AG10803 (cell line): ENCODE measurements around the gene PAM.
"Not testable (repeated sequence)": the region's sequence is repeated elsewhere in the genome, so short reads cannot be mapped to it uniquely, and the experiment has no call there.

Source experiments
- DNase-seq: peaks from one replicate; pipeline ENCODE4 v3.0.0; 2010; ENCODE audit warnings: low read depth
- H3K4me3 ChIP-seq: 2 replicates; pipeline ENCODE4 v1.5.1; 2011; ENCODE audit warnings: mild to moderate bottlenecking, low read length, control low read depth
- CTCF ChIP-seq: conservative IDR thresholded peaks from 2 replicates; pipeline ENCODE4 v1.5.1; 2011; ENCODE audit warnings: mild to moderate bottlenecking, low read length, control low read depth, inconsistent platforms

The PAM gene

GRCh38 chr5:102767862-102768261, 12.8 kb downstream of the PAM start:
- no peak for TF ChIP-seq CTCF
- DNase-seq = no peak
- H3K4me3 ChIP-seq = no peak overlapping the region

GRCh38 chr5:102770803-102771202, 15.7 kb downstream of the PAM start:
- TF ChIP-seq CTCF = no peak
- no peak for DNase-seq

GRCh38 chr5:102771435-102771834, 16.3 kb downstream of the PAM start:
- no peak overlapping the region for H3K4me3 ChIP-seq
- no peak for TF ChIP-seq CTCF
- DNase-seq = no peak

More at GRCh38 chr5:102770803-102771202, 15.7 kb downstream of the PAM start:
- no peak overlapping the region for H3K4me3 ChIP-seq

- DNase-seq = peak; percentile 18
- H3K4me3 ChIP-seq = no peak overlapping the region
- no peak for TF ChIP-seq CTCF
Measured at GRCh38 chr5:102772273-102772672, 17.2 kb downstream of the PAM start.

- no peak overlapping the region for H3K4me3 ChIP-seq
- DNase-seq = no peak
- no peak for TF ChIP-seq CTCF
Measured at GRCh38 chr5:102773133-102773532, 18.0 kb downstream of the PAM start.

GRCh38 chr5:102775756-102776155, 20.7 kb downstream of the PAM start:
- H3K4me3 ChIP-seq = not testable (repeated sequence)
- DNase-seq = peak; percentile 42

- H3K4me3 ChIP-seq = no peak overlapping the region
Measured at GRCh38 chr5:102777099-102777498, 22.0 kb downstream of the PAM start.

More at GRCh38 chr5:102777099-102777498, 22.0 kb downstream of the PAM start:
- DNase-seq = no peak
- no peak for TF ChIP-seq CTCF
